NCI-H2107 treated with DMSO at 0.1 percent for 48 hours (cell line): ENCODE results near the gene MCM9.

Experiments
- DNase-seq: peaks from one replicate; lab custom pipeline; 2025; ENCODE audit not compliant: unreplicated experiment; lab: John Stamatoyannopoulos, UW

MCM9 gene

DNA sequence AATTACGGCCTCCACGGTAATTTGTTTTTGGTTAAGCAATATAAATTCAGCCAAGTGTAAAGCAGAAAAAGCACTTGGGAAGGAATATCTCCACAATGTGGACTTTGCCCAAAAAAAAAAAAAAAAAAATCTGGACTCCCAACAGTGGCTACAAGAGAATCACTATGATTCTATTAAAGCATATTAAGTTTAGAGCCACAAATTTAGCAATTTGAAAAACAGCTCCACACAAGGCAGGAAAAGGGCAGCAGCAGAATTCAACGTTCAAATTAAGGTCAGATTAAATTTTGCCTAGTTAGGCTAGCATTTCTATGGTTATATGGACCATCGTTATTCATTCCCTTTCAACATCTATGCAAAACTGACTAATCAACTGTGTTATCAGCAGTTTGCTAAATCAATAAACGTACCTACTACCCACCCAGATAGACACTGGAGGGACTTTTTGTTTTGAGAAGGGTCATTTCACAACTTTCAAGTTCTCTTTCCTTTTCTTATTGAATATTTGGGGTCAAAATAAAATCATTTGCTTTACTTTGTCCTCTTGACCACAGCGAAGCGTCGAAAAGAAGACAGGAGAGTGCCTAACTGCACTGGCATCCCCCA, 1.0 kb downstream of the MCM9 start:
- peak; percentile 32 for DNase-seq

DNA sequence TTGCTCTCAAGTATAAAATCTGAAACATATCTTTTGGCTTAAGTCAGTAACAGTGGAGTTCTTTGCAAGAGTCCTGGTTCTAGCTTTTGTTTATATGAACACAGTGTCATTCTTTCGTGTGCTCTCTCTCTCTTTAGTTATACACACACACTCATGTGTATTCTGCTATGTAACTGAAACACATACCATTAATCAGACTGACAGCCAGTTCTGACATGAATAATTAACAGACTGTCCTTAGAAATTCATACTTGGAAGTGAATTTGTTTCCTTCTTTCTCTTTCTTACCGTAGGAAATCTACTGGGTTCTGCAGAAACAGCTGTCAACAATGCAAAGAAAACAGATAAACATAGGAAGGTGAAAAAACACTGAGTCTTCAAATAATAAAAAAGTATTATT, 2.5 kb downstream of the MCM9 start:
- no peak for DNase-seq

DNA sequence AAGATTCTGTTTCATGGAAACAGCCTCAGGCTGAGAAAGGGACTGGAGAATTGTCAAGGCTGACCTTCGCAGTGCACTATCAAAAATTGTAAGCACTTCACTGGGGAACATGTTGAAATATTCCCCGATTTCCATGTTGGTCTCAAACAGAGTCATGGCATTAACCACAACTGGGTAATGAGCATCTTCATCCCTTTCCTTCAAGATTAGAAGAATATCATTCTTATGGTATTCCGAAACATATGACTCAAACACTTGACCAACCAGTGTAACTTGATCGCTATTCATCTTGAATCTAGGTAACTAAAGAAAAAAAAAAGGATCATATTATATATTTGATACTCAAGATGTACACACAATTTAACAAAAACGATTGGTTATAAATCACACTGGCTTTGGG, 3.5 kb downstream of the MCM9 start:
- DNase-seq, result no peak

DNA sequence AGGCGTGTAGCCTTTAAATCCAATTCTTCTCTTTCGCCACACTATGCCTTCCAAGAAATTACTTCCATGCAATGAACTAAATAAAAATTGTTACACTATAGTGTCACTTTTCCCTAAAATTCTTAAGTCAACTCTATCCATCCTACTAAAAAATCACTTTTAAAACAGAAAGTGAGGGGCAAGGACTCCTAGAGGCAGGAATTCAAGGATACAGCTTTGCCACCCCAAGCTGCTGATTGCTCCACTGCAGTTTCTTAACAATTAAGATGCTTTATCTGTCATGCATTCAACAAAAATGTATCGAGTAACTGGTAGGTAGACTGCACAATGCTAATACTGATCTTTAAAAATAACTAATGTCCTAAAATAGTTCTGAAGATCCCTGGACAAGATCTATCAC, 4.3 kb downstream of the MCM9 start:
- no peak for DNase-seq

DNA sequence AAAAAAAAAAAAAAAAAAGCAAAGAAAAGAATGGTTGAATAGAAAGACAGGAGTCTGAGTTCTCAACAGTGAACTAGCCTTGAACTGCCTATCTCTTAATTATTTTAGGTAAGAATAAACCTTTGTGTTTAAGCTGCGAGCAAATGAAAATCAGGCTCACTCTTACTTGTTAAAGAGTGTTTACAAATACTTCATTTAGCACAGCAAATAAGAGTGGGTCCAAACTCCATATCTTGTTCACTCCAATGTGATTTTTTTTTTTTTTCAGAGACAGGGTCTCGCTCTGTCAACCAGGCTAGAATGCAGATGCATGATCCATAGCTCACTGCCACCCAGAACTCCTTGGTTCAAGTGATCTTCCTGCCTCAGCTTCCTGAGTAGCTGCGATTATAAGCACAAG, 11.9 kb downstream of the MCM9 start:
- no peak for DNase-seq

DNA sequence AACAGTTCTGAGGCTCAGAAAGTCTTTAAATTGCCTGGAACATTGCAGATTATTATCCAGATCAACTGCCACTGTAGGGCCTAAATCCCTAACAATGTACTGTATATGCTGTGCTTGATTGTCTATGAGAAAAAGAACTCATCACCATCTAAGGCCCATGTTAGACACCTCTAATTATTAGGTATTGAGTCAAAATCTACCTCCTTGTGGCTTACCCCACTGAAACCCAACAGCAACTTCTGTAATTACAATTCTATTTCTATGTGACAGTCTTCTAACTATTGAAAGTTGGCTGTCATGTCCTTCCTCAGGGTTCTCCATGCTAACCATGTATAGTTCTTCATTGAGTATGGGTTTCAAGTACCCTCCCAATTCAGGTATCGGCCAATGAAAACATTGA, 13.9 kb downstream of the MCM9 start:
- DNase-seq, result no peak

DNA sequence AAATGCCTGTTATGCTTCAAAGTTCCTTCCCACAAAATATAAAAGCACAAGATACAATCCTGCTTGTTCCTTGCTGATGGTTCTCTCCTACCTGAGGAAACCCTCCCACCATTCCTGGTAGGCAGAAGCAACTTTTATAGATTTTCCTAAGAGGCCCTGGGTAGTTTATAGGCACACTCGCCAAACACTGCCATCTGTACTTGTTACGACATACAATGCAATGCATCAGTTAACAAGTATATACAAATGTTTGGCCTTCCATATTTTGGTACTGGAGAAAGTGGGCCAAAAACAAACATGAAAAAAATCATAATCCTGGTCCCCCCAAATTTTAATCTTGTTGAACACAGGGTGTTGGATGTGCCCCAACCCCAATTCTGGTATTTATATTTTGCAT, 16.6 kb downstream of the MCM9 start:
- DNase-seq, result no peak

DNA sequence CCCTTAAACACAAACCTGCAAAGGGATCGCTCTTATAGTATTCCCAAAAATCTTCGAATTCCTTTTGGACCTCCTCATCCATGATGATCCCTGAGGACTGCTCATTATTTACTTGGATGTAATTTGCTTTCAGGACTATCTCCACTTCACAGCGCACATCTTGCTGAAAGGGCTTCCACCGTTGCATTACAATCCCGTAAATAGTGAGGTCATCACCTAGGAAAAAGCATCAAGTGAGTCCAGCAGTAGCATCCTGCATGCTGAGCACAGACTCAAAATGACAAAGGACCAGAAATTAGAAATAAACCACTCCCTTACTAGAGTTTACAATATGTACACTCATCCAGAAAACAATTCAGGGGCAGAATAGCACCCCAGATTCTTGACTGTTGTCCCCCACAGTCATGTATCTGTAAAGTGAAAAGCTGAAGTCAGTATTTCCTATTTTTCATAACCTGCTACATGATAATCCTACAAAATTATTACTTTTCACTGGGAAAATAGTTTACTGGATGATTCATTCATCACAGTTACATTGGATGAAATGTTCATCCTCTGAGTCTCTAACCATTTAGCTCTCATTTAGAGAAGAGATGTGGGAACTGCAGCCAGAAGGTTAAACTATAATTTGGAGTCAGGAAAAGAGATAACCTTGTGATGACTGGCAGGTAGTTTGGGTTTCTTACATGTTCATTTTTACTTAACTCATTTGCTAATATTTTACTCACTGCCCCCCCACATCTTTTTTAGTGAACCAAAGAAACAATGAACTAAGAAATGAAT, 17.2 kb downstream of the MCM9 start:
- no peak for DNase-seq

DNA sequence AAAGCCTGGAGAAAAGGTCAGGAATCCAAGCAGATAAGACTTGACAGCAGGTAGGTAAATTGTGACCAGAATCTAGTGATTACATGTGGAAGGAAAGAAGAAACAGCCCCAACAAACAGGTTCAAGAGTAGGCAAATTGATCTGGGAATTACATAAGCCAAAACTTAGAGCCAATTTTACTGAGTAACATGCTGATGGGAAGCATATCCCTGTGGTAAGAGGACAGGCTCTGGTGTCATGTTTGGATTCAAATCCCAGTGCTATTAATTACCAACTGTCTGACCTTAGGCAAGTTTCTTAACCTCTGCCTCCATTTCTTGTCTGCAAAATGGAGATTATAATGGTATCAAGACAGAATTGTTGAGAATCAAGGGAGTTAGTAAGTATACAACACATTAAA, 20.4 kb downstream of the MCM9 start:
- no peak for DNase-seq

DNA sequence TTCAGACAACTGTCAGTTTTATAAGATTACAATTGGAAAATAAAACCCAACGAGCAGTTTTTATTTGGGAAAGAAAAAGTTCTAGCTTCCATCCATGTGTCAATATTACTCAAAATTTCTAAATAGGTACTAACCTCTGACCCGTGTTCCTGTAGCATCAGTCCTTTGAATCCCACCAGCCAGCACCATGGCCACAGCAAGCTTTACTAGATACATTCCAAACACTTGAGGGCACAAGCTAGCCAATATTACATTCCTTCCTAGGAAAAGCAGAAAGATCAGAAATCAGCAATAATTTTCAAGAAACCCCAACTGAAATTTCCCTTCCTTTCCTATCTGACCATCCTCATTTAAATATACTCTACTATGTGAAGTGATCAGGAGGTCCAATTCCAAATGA, 21.8 kb downstream of the MCM9 start:
- DNase-seq, result no peak

DNA sequence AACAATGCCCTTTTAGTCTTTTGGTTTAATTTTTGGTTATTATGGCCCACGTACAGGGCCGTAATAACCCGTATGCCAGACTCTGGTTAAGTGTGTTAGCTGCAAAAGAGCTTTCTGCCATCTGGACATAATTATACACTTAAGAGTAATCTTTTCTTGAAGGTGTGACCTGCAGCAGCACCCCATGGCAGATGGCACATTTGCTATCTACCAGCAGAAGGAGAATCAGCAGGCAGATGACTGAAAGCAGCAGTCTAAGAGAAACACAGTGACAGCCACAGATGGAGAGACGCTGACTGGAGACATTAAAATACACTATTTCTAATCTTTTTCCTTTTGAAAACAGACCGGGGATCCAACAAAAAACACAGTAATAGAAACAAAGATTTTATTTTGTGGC, 22.3 kb downstream of the MCM9 start:
- no peak for DNase-seq

DNA sequence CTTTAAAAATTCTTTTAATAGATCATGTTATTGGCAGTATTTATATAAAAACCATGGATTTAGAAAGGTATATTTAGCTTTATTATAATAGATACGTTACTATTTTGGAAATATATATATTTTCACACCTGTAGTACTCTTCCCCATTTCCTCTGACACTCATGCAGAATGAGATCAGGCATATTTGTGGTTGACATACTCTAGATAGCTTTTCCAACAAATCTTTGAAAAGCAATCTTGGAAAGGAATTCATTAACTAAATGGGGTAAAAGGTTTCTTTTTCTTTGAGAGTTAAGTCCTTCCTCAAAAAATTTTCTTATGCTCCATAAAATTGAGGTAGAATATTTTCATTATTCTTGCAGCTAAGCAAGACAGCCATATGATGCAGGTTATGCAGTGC, 26.5 kb downstream of the MCM9 start:
- no peak for DNase-seq

DNA sequence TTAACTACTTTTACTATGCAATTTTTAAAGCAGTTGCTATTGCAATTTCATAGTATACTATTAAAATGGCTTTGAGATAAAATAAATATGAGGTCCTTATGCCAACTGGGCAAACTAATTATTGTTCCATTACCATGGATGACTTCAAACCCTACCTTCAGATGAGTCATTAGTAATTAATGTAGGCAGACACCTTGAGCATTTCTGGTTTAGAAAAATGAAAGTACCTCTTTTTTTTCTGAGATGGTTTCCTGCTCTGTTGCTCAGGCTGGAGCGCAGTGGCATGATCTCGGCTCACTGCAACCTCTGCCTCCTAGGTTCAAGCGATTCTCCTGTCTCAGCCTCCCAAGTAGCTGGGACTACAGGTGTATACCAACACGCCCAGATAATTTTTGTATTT, 29.1 kb downstream of the MCM9 start:
- no peak for DNase-seq

DNA sequence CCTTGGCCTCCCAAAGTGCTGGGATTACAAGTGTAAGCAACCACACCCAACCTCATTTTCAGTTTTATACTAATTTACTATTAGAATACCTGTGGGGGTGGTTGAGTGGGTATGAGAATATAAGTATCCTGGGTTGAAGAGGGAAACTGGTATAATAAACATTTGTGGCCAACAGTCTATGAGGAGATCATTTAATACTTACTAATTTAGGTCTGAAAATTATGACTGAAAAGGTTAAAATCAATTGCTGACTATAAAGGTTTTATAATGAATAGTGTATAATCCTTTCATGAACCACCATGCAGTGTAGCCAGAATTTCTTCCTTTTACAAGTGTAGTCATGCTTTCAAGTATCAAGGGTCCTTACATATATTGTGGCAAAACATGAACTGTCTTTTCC, 29.9 kb downstream of the MCM9 start:
- no peak for DNase-seq

DNA sequence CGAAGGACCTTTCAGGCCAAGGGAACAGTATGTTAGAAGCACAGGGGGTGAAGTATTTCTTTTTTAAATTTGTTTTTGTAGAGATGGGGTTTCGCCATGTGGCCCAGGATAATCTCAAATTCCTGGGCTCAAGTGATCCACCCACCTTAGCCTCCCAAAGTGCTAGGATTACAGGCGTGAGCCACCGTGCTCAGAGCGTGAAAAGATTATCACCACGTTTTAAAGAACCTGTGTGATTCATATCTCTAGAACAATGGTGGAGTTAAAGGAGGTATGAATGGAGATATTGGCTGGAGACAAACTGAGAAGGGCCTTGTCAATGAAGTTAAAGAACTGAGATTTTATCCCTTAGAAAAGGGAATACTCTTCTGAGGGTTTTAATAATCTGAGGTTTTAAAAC, 31.3 kb downstream of the MCM9 start:
- DNase-seq, result no peak

DNA sequence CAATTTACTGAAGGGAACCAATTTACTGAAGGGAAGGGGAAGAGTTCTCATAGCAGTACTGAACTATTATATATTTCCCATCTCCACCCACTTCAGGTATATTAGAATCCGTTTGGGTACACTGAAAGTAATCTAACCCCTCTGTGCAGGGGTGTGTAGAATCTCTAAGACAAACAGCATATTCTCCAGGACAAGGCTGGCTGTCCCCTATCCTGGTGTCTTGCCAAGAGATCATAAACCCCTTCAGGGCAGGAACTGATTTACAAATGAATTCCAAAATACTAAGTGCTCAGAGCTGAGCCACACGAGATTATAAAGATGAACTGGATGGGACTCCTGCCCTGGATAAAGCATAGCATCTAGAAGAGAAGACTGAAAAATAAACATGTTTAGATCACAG, 31.8 kb downstream of the MCM9 start:
- no peak for DNase-seq

DNA sequence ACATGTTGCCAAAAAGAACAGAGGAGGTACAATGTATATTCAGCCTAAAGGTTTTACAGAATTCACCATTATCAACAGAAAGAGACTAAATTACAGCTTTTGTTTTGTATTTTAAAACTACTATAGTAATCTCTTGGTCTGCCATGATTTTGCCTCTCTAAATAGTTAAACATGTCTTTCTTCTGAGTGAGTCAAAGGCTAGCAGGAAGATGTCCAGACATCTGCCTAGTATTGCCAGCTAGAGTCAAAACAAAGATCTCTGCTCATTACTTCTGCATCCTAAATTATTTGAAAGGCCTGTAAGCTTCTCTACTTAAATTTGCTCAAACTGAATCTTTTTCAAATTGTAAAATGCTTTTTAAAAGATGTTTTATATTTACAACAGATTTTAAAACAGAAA, 32.2 kb downstream of the MCM9 start:
- DNase-seq, result no peak

DNA sequence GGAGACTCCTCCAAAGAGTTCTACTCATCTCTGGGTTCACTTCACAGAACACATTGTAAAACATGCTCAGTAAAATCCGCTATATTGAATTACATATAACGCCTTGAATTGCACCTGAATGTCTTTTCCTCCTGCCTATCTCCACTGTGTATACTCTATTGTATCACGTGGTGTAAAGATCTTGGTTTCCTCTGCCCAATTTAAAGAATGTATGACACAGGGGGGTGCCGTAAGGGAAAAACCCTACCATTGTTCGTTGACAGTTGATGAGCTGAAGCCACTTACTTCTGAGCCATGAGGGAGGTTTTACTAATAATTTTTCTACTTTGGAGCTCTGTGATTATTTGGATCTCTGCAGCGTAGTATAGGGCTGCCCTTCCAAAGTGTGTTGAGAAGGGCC, 35.0 kb downstream of the MCM9 start:
- DNase-seq, result no peak

DNA sequence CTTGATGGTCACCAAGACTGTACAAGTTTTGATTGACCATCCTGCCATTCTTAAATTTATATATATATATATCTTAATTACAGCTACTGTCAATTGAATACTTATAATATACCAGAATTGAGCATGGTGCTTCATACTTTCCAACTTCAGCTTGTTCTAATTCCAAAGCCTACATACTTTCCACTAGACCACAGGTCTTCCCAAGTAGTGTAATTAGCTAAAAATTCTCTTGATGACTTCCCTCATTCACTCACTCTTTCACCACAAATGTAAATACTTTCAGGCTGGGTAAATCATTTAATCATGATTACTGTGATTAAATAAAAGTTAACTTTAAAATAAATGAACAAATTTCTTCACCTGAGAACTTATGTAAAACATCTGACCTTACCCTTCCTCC, 37.6 kb downstream of the MCM9 start:
- DNase-seq, result no peak

DNA sequence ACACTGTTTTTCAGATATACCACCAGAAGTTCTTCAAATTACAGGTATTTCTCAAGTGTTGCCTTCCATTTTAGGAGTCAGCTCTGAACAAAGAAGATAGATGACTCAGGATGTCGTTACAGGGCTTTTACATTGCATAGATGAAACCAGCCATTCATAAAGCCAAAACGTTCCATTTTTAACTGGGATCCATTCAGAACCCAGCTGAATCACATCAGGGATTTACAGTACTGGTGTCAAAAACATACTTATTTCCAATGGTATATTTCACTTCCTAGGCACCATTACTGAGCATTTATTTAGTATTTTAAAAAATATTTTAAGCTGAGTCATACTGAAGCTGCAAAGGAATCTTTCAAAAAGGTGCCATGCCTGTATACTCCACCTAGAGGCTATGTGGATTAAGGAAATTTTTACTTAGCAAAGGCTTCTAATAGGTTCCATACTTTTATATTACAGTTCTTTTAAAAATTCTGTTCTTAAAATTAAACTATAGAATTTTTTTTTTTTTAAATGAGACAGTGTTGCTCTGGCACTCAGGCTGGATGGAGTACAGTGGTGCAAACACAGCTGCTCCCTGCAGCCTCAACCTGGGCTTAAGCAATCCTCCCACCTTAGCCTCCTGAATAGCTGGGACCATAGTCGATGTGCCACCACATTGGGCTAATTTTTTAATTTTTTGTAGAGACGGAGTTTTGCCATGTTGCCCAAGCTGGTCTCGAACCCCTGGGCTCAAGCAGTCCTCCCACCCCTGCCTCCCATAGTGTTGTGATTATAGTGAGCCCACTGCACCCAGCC, 38.4 kb downstream of the MCM9 start:
- peak; percentile 70 for DNase-seq

DNA sequence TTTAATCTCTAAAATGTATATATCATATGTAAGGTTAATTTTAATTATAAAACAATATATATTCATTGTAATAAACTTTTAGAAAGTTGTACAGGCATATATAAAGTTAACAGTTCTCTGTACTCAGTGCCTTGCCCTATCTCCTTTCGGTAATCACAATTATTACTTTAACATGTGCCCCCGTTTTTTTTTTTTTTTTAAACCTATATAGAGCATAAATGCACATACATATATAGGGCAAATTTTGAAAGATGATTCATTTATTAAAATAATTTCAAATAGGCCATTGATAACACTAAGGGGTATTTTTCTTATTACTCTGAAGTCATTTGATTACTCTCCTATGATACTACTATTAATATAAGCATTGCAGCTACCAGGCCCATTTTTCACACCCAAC, 39.1 kb downstream of the MCM9 start:
- no peak for DNase-seq

DNA sequence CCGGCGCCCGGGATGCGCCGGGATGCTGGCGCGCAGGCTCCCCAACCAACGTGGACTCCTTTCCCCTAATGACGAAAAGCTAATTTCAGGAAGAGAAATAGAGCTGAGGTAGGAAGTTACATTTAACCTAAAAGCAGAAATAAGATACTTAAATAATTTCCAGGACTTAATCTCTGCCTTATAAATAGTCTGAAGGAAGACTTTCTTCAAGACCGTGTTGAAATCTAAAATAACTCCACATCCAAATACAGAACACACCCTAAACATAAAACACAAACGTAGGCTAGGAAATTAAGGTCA, 39.7 kb downstream of the MCM9 start:
- no peak for DNase-seq
